Activated naive CD4-positive, alpha-beta T cell treated with anti-CD3 and anti-CD28 coated beads for 36 hours (primary cell): Measurements from ENCODE around the gene MRPS34. TPM values are rescaled to one million over a fixed set of nuclear protein-coding genes. Genes with fewer than 3 reads are reported as not detected.

Experiments used
- CTCF ChIA-PET: fragments of 350-600 bp; sonication (Branson Sonifier 250); formaldehyde crosslinking; loops from one replicate; lab custom pipeline; 2021; ENCODE audit warnings: antibody characterized with exemption; lab: Charles Lee
- DNase-seq: peaks from one replicate; pipeline ENCODE4 v3.0.0-alpha.2; 2020
- H3K27ac Mint-ChIP-seq: one replicate; pipeline ENCODE4 v1.8.0; 2021; ENCODE audit warnings: mild to moderate bottlenecking, mixed read lengths
- H3K27me3 Mint-ChIP-seq: one replicate; pipeline ENCODE4 v1.8.0; 2021; ENCODE audit warnings: low read depth, mixed read lengths
- H3K36me3 Mint-ChIP-seq: one replicate; pipeline ENCODE4 v1.8.0; 2021; ENCODE audit warnings: low read depth, mixed read lengths
- H3K4me1 Mint-ChIP-seq: one replicate; pipeline ENCODE4 v1.8.0; 2021; ENCODE audit warnings: low read depth, mixed read lengths
- H3K4me3 Mint-ChIP-seq: one replicate; pipeline ENCODE4 v1.8.0; 2021; ENCODE audit warnings: mild to moderate bottlenecking, moderate library complexity, mixed read lengths
- H3K9me3 Mint-ChIP-seq: one replicate; pipeline ENCODE4 v1.8.0; 2021; ENCODE audit warnings: mixed read lengths
- intact Hi-C: fragments of 100-400 bp; cut with micrococcal nuclease; formaldehyde crosslinking; loops from one replicate; pipeline ENCODE4 v1.15.1; 2023
- total RNA-seq, 2 experiments: library from RNA; stranded (reverse); gene quantifications; one replicate each; pipeline ENCODE4 v1.2.3, GENCODE V29; 2021

MRPS34 gene
- total RNA-seq, 2 experiments from 2014 or later = 122 to 138 TPM

DNA sequence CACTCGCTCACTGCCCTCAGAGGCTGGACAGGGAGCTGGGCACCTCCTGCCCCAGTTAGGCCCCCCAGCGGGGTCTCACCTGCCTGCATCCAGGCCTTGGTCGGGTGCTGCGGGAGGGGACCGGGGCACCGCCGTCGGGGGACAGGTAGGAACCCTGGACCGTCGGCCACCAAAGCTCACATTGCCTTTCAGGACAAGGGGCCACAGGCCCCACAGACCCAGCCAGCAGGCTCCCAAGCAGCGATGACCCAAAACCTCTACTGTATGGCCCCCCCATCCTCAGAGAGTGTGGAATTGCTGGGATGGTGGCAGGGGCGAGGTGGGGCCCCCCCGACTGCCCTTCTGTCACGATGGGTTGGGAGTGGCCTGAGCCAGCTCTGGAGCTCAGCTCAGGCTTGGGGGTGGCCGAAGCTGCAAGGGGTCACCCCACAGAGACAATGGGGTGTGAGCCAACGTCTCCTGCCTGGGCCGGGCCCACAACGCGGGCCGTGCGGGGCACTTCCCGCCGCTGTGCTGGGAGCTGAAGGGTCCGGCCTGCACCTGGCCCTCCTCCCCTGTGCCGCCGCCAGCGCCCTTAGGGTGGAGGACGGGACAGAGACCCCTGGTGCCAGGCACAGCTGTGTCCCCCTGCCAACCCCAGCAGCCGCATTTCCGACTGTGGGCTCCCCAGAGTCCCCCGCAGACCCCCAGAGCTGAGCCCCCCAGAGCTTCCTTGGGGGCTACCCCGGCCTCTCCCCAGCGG is 20.1 kb upstream of the MRPS34 start:
- H3K27ac Mint-ChIP-seq = no peak overlapping the region
- H3K4me3 Mint-ChIP-seq = no peak overlapping the region
- H3K27me3 Mint-ChIP-seq = no peaks in the 10 kb centered on the region
- H3K36me3 Mint-ChIP-seq = peaks cover 3% of the 10 kb centered on the region
- intact Hi-C loops = no loop called here
- DNase-seq = no peak
- H3K9me3 Mint-ChIP-seq = peaks cover 8% of the 10 kb centered on the region
- CTCF ChIA-PET = interaction anchor here (1.1 kb wide), 1 partner anchor 136 kb away, joined by 3 read pairs; no protein-coding TSS in a partner anchor
- H3K4me1 Mint-ChIP-seq = no peaks in the 10 kb centered on the region

DNA sequence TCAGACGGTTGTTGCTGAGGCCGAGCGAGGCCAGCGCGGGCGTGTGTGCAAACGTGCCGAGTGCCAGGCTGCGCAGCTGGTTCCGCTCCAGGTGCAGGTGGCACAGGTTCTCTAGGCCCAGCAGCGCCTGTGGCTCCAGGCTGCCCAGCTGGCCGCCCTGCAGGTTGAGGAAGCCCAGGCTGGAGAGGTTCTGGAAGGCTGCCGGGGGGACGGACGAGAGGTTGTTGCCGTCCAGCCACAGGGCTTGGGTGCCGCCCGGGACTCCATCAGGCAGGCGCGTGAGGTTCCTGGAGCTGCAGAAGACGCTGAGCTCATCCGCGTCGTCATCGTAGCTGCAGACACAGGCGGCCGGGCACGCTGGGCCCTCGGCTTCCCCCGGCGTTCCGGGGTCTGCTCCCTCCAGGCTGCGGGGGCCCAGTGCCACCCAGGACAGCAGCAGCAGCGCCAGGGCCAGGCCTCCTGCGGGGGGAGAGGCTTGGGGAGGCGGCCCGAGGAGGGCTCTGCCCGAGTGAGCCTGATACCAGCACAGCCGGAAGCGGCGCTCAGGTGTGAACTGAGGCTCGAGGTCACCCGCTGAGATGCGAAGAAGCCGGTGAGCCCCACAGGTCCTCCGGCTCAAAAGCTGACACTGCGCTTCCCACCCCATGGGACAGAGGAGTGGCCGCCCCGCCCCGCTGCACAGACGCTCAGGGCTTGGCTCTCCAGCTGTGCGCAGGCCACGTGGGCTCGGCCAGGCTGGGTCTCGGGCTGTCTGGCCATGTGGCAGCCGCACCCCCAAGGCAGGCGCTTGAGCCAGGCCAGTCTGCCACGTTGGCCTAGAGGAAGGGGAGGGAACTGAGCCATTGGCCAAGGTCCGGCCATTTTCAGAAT is 19.2 kb upstream of the MRPS34 start:
- Mint-ChIP-seq H3K27ac (no peak overlapping the region), H3K9me3 (peaks cover 2% of the 10 kb centered on the region), H3K36me3 (peaks cover 1% of the 10 kb centered on the region), H3K4me3 (no peak overlapping the region), H3K4me1 (no peaks in the 10 kb centered on the region), H3K27me3 (no peaks in the 10 kb centered on the region)
- CTCF ChIA-PET = interaction anchor here (1.1 kb wide), 1 partner anchor 137 kb away, joined by 3 read pairs; no protein-coding TSS in a partner anchor
- no peak for DNase-seq
- intact Hi-C loops = no loop called here

GRCh38 chr16:1791256-1791942 is 18.5 kb upstream of the MRPS34 start:
- Mint-ChIP-seq H3K27me3 (no peaks in the 10 kb centered on the region), H3K4me3 (no peak overlapping the region), H3K9me3 (no peaks in the 10 kb centered on the region), H3K4me1 (no peaks in the 10 kb centered on the region), H3K27ac (no peak overlapping the region), H3K36me3 (no peaks in the 10 kb centered on the region)
- CTCF ChIA-PET = no interaction called here
- no peak for DNase-seq
- intact Hi-C loops = no loop called here

DNA sequence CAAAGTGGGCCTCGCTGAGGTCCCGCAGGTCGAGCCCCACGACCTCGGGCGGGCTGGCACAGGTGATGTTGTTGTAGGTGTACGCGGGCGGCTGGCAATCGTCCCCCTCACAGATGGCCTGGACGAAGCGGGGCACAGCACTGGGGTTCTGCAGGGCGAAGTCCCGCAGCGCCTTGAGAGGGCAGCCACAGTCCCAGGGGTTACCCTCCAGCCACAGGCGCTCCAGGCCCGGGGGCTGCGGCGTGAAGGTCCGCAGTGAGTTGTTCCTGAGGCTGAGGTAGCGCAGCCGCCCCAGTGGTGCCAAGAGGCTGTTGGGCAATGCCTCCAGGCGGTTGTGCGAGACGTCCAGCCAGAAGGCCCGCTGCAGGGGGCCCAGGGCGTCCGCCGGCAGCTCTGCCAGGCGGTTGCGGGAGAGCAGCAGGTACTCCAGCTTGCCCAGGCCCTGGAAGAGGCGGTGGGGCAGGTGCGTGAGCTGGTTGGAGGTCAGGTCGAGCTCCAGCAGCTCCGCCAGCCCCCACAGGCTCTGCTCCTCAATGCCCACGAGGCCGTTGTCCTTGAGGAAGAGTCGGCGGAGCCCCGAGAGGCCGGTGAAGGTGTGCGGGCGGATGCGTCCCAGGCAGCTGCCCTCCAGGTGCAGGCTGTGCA is 17.8 kb upstream of the MRPS34 start:
- no peaks in the 10 kb centered on the region for H3K36me3 Mint-ChIP-seq
- CTCF ChIA-PET = no interaction called here
- H3K4me1 Mint-ChIP-seq = peaks cover under 1% of the 10 kb centered on the region
- no peaks in the 10 kb centered on the region for H3K27me3 Mint-ChIP-seq
- intact Hi-C loops = no loop called here
- no peaks in the 10 kb centered on the region for H3K9me3 Mint-ChIP-seq
- H3K27ac Mint-ChIP-seq = no peak overlapping the region
- no peak for DNase-seq
- no peak overlapping the region for H3K4me3 Mint-ChIP-seq

- peaks cover 5% of the 10 kb centered on the region for H3K4me1 Mint-ChIP-seq
- no peaks in the 10 kb centered on the region for H3K27me3 Mint-ChIP-seq
- no peak overlapping the region for H3K4me3 Mint-ChIP-seq
- no peak overlapping the region for H3K27ac Mint-ChIP-seq
- intact Hi-C loops = no loop called here
- H3K36me3 Mint-ChIP-seq = no peaks in the 10 kb centered on the region
- DNase-seq = no peak
- CTCF ChIA-PET = no interaction called here
- no peaks in the 10 kb centered on the region for H3K9me3 Mint-ChIP-seq
These were observed 17.3 kb upstream of the MRPS34 start for GRCh38 chr16:1790261-1790610.

GRCh38 chr16:1789643-1790045 is 16.7 kb upstream of the MRPS34 start:
- Mint-ChIP-seq H3K4me1 (peaks cover 9% of the 10 kb centered on the region), H3K9me3 (no peaks in the 10 kb centered on the region), H3K27ac (no peak overlapping the region), H3K27me3 (no peaks in the 10 kb centered on the region), H3K36me3 (no peaks in the 10 kb centered on the region), H3K4me3 (no peak overlapping the region)
- CTCF ChIA-PET = no interaction called here
- intact Hi-C loops = no loop called here
- no peak for DNase-seq

GRCh38 chr16:1788708-1789100 is 15.8 kb upstream of the MRPS34 start:
- no peaks in the 10 kb centered on the region for H3K9me3 Mint-ChIP-seq
- no peak overlapping the region for H3K27ac Mint-ChIP-seq
- intact Hi-C loops = no loop called here
- DNase-seq = no peak
- H3K4me3 Mint-ChIP-seq = no peak overlapping the region
- CTCF ChIA-PET = no interaction called here
- H3K36me3 Mint-ChIP-seq = no peaks in the 10 kb centered on the region
- no peaks in the 10 kb centered on the region for H3K27me3 Mint-ChIP-seq
- H3K4me1 Mint-ChIP-seq = peaks cover 12% of the 10 kb centered on the region

- intact Hi-C loops = no loop called here
- H3K36me3 Mint-ChIP-seq = no peaks in the 10 kb centered on the region
- no peak for DNase-seq
- no peaks in the 10 kb centered on the region for H3K27me3 Mint-ChIP-seq
- CTCF ChIA-PET = no interaction called here
- H3K9me3 Mint-ChIP-seq = no peaks in the 10 kb centered on the region
- peaks cover 17% of the 10 kb centered on the region for H3K4me1 Mint-ChIP-seq
- H3K4me3 Mint-ChIP-seq = no peak overlapping the region
- no peak overlapping the region for H3K27ac Mint-ChIP-seq
These were observed 15.3 kb upstream of the MRPS34 start for GRCh38 chr16:1788095-1788707.

- CTCF ChIA-PET = no interaction called here
- Mint-ChIP-seq H3K27ac (no peak overlapping the region), H3K27me3 (no peaks in the 10 kb centered on the region), H3K9me3 (no peaks in the 10 kb centered on the region), H3K36me3 (no peaks in the 10 kb centered on the region), H3K4me3 (no peak overlapping the region), H3K4me1 (peaks cover 17% of the 10 kb centered on the region)
- intact Hi-C loops = no loop called here
- no peak for DNase-seq
These were observed 14.6 kb upstream of the MRPS34 start for GRCh38 chr16:1787322-1788094.

DNA sequence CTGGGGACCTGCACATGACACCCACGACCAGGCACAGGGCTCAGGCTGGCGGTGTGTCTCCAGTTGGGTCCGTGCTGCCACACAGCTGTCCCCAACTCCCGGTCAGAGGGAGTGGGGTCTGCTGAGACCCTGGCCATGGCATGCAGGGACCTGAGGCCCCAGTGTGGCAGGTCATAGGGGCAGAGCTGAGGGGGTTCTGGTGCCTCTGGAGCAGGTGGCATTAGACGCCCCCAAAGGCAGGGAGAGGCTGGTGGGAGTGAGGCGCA is 14.1 kb upstream of the MRPS34 start:
- CTCF ChIA-PET = no interaction called here
- no peaks in the 10 kb centered on the region for H3K27me3 Mint-ChIP-seq

DNA sequence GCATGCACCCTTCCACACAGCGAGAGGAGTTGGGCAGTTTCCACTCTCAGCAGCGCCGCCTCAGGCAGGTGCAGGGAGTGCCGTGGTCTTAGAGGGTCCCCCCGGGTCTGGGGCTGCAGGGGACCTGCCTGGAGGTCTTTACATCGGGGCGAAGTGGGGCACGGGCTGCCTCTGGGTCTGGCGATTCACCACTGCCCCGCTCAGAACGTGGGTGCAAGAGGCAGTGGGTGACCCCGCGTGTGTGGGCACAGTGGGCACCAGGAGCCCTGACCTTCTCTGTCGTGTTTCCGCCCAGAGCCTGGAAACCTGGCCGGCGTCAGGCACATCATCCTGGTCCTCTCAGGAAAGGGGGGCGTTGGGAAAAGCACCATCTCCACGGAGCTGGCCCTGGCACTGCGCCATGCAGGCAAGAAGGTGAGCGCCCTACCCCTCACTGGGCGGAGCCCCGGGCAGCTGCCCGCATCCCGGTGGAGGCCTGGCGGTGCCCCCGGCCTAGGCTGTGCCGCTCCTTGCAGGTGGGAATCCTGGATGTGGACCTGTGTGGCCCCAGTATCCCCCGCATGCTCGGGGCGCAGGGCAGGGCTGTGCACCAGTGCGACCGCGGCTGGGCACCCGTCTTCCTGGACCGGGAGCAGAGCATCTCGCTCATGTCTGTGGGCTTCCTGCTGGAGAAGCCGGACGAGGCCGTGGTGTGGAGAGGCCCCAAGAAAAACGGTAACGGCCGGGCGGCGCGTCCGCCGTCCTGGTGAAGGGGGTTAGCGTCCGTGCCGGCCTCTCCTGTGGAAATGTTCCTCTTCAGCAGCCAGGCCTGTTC is 13.5 kb upstream of the MRPS34 start:
- H3K9me3 Mint-ChIP-seq = no peaks in the 10 kb centered on the region
- peaks cover 22% of the 10 kb centered on the region for H3K4me1 Mint-ChIP-seq
- CTCF ChIA-PET = no interaction called here
- no peaks in the 10 kb centered on the region for H3K27me3 Mint-ChIP-seq
- H3K4me3 Mint-ChIP-seq = no peak overlapping the region
- H3K27ac Mint-ChIP-seq = no peak overlapping the region
- no peaks in the 10 kb centered on the region for H3K36me3 Mint-ChIP-seq
- intact Hi-C loops = no loop called here
- DNase-seq = no peak

More for the DNA sequence above, 14.1 kb upstream of the MRPS34 start:
- H3K36me3 Mint-ChIP-seq = no peaks in the 10 kb centered on the region
- no peak overlapping the region for H3K4me3 Mint-ChIP-seq
- intact Hi-C loops = no loop called here
- H3K27ac Mint-ChIP-seq = no peak overlapping the region
- H3K4me1 Mint-ChIP-seq = peaks cover 17% of the 10 kb centered on the region
- no peak for DNase-seq
- no peaks in the 10 kb centered on the region for H3K9me3 Mint-ChIP-seq
